Stimulated activated CD4-positive, alpha-beta T cell treated with anti-CD3 and anti-CD28 coated beads, TNF-alpha, amount 100 ng/mL, for 4 hours (primary cell): ENCODE measurements around the gene RDX.

Experiments used
- DNase-seq, 3 experiments: peaks; one replicate each; pipeline ENCODE4 v3.0.0-alpha.2; 2020; ENCODE audit warnings: low read depth in 3 of 3

Gene RDX

GRCh38 chr11:110173811-110174644 lies 122.4 kb downstream of the RDX start:
- DNase-seq = peak; percentile 28 to 32 (median 30)

- no peak for DNase-seq
These were observed 123.8 kb downstream of the RDX start for GRCh38 chr11:110172468-110173065.

GRCh38 chr11:110169738-110170137 lies 126.7 kb downstream of the RDX start:
- DNase-seq = no peak

GRCh38 chr11:110168033-110168803 lies 128.2 kb downstream of the RDX start:
- no peak for DNase-seq

- DNase-seq = no peak
These were observed 131.1 kb downstream of the RDX start for GRCh38 chr11:110165039-110165925.

- no peak for DNase-seq
These were observed 134.2 kb downstream of the RDX start for GRCh38 chr11:110162216-110162615.

- no peak for DNase-seq
These were observed 135.4 kb downstream of the RDX start for GRCh38 chr11:110161061-110161460.

- no peak for DNase-seq
These were observed 136.0 kb downstream of the RDX start for GRCh38 chr11:110160437-110160836.

- DNase-seq = no peak
These were observed 136.4 kb downstream of the RDX start for GRCh38 chr11:110160016-110160415.

- DNase-seq = no peak
These were observed 136.9 kb downstream of the RDX start for GRCh38 chr11:110159476-110159875.

GRCh38 chr11:110158317-110159200 lies 137.9 kb downstream of the RDX start:
- DNase-seq = no peak

GRCh38 chr11:110156503-110156902 lies 139.9 kb downstream of the RDX start:
- DNase-seq = no peak

- no peak for DNase-seq
These were observed 142.9 kb downstream of the RDX start for GRCh38 chr11:110153474-110153873.

GRCh38 chr11:110152199-110152598 lies 144.2 kb downstream of the RDX start:
- DNase-seq = no peak

GRCh38 chr11:110148775-110149744 lies 147.4 kb downstream of the RDX start:
- DNase-seq = no peak

- no peak for DNase-seq
These were observed 148.3 kb downstream of the RDX start for GRCh38 chr11:110147962-110148709.

GRCh38 chr11:110141812-110142211 lies 154.6 kb downstream of the RDX start:
- DNase-seq = no peak

GRCh38 chr11:110134110-110134509 lies 162.3 kb downstream of the RDX start:
- no peak for DNase-seq

- DNase-seq = no peak
These were observed 163.3 kb downstream of the RDX start for GRCh38 chr11:110133160-110133559.
